Measurements from ENCODE around the gene CIDEB.
"Not testable (repeated sequence)": the region's sequence is repeated elsewhere in the genome, so short reads cannot be mapped to it uniquely, and the experiment has no call there.

Gene CIDEB

DNA sequence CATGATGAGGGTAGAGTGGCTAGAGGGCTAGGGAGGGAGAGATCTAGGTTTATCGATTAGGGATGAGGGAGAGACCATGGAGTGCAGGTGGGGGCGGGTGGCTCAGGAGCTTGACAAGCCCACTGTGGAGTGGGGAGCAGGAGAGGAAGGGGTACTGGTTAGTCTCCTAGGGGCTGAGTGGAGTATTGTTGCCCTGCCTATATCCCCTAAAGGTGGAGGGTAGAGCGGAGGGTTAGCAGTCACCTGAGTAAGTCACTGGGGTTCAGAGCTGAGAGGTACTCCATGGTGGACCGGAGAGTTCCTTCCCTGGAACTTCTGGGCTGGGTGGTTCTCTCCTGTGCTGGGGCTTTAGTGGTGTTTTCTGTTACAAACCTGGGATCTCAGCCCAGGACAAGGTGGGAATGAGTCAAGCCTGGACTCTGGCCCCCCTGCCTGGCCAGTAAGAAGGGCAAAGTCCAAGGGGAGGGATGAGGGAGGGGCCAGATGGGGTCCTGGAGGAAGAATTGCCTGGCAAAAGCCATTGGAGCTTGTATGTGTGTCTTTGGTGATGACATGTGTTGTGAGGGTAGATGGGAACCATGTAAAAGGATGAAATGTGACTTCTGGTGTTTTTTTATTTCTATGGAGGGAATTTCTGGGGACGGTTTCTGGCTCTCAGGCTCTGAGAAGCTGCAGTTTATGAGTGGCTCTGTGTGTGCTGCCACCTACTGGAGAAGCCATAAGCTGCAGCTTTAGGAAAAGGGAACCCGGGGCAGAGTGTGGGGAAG, at the start of gene CIDEB:
CIDEB (minus strand) TSS at position 403 of the 767 bp plus-strand sequence; CDS start at position 284, 119 bp downstream.
- H3K4me3 ChIP-seq (ENCODE audit: control insufficient read depth, low read depth, low read length): no peak within 1 kb of the TSS
- TF ChIP-seq, protein P1, sequence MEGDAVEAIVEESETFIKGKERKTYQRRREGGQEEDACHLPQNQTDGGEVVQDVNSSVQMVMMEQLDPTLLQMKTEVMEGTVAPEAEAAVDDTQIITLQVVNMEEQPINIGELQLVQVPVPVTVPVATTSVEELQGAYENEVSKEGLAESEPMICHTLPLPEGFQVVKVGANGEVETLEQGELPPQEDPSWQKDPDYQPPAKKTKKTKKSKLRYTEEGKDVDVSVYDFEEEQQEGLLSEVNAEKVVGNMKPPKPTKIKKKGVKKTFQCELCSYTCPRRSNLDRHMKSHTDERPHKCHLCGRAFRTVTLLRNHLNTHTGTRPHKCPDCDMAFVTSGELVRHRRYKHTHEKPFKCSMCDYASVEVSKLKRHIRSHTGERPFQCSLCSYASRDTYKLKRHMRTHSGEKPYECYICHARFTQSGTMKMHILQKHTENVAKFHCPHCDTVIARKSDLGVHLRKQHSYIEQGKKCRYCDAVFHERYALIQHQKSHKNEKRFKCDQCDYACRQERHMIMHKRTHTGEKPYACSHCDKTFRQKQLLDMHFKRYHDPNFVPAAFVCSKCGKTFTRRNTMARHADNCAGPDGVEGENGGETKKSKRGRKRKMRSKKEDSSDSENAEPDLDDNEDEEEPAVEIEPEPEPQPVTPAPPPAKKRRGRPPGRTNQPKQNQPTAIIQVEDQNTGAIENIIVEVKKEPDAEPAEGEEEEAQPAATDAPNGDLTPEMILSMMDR (conservative IDR thresholded peaks at IDR 0.05; ENCODE audit: control insufficient read depth, insufficient read depth, low read depth, low read length): peak; percentile 96
- DNase-seq (ENCODE audit: low read depth): peak; percentile 60

GRCh38 chr14:24356208-24356607, 48.4 kb upstream of the CIDEB start:
- no peak overlapping the region for H3K4me3 ChIP-seq (ENCODE audit: control insufficient read depth, low read depth, low read length)
- DNase-seq (ENCODE audit: low read depth): no peak
- TF ChIP-seq, protein P1 (conservative IDR thresholded peaks at IDR 0.05; ENCODE audit: control insufficient read depth, insufficient read depth, low read depth, low read length): no peak

- TF ChIP-seq, protein P1 (conservative IDR thresholded peaks at IDR 0.05; ENCODE audit: control insufficient read depth, insufficient read depth, low read depth, low read length): no peak
- no peak for DNase-seq (ENCODE audit: low read depth)
- H3K4me3 ChIP-seq (ENCODE audit: control insufficient read depth, low read depth, low read length): no peak overlapping the region
Measured at GRCh38 chr14:24355009-24355408, 47.2 kb upstream of the CIDEB start.

- not testable (repeated sequence) for H3K4me3 ChIP-seq (ENCODE audit: control insufficient read depth, low read depth, low read length); DNase-seq (ENCODE audit: low read depth)
Measured at GRCh38 chr14:24354482-24354825, 46.7 kb upstream of the CIDEB start.

DNA sequence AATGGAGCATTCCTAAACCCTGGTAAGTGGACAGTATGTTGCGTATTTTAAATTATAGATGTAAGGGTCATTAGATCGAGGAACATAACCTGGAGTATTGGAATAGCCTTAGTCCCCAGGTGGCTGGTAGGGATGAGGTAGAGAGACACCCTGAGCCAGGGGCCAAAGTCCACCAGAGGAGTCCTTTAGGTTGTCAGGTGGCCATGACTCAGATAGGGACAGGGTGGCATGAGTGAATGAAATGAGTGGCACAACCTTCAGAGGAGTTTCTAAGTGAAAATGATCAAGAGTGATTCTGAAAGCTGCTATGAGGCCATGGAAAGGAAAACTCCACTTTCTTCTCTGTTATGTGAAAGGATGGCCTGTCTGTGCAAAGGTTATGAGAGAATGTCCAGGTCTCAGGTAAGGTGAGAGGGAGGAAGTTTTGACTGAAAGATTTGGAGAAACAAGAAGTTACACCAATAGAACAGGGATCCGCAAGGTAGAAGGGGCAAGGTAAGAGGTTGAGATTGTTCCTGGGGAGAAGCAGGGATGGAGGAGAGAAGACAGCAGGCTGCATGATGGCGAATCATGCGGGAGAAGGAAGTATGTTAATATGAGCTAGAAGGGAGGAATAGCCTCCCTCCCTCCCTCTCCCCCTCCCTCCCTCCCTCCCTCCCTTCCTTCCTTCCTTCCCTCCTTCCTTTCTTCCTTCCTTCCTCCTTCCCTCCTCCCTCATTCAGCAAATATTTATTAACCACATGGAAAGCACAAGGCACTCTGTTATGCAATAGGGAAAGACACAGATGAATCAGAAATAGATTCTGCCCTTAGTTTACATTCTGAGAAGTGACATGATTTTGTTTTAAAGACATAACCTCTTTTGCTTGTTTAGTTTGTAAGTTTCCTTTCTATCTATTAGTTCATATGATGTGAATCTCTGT, 46.0 kb upstream of the CIDEB start:
- H3K4me3 ChIP-seq (ENCODE audit: control insufficient read depth, low read depth, low read length): no peak overlapping the region
- DNase-seq (ENCODE audit: low read depth): peak; percentile 78
- TF ChIP-seq, protein P1 (conservative IDR thresholded peaks at IDR 0.05; ENCODE audit: control insufficient read depth, insufficient read depth, low read depth, low read length): no peak

GRCh38 chr14:24351517-24351916, 43.7 kb upstream of the CIDEB start:
- DNase-seq (ENCODE audit: low read depth): peak; percentile 58
- TF ChIP-seq, protein P1 (conservative IDR thresholded peaks at IDR 0.05; ENCODE audit: control insufficient read depth, insufficient read depth, low read depth, low read length): no peak
- no peak overlapping the region for H3K4me3 ChIP-seq (ENCODE audit: control insufficient read depth, low read depth, low read length)

- TF ChIP-seq, protein P1 (conservative IDR thresholded peaks at IDR 0.05; ENCODE audit: control insufficient read depth, insufficient read depth, low read depth, low read length): no peak
- no peak overlapping the region for H3K4me3 ChIP-seq (ENCODE audit: control insufficient read depth, low read depth, low read length)
- DNase-seq (ENCODE audit: low read depth): no peak
Measured at GRCh38 chr14:24349742-24350141, 42.0 kb upstream of the CIDEB start.

All from fibroblast of mammary gland (primary cell).